Stimulated activated CD4-positive, alpha-beta T cell treated with anti-CD3 and anti-CD28 coated beads, Interleukin-12 subunit alpha, Interleukin-12 subunit beta, amount 100 ng/mL, for 24 hours (primary cell): ENCODE data around the gene LMAN2.
"Not testable (repeated sequence)": the region's sequence is repeated elsewhere in the genome, so short reads cannot be mapped to it uniquely, and the experiment has no call there.

Source experiments
- DNase-seq, 2 experiments: peaks; one replicate each; pipeline ENCODE4 v3.0.0-alpha.2; 2020; ENCODE audit warnings: low read depth in 2 of 2

Gene LMAN2

GRCh38 chr5:177378884-177379883 lies 27.7 kb upstream of the LMAN2 start:
- no peak for DNase-seq

- no peak for DNase-seq
These were observed 26.6 kb upstream of the LMAN2 start for GRCh38 chr5:177377851-177378776.

GRCh38 chr5:177376107-177376506 lies 24.6 kb upstream of the LMAN2 start:
- DNase-seq: no peak

GRCh38 chr5:177375516-177375915 lies 24.0 kb upstream of the LMAN2 start:
- DNase-seq: not testable (repeated sequence)

- DNase-seq: no peak
These were observed 22.7 kb upstream of the LMAN2 start for GRCh38 chr5:177374211-177374610.

- DNase-seq: no peak
These were observed 22.3 kb upstream of the LMAN2 start for GRCh38 chr5:177373806-177374205.

- no peak for DNase-seq
These were observed 21.4 kb upstream of the LMAN2 start for GRCh38 chr5:177372910-177373309.

GRCh38 chr5:177372034-177372896 lies 20.8 kb upstream of the LMAN2 start:
- DNase-seq: no peak

GRCh38 chr5:177371120-177372033 lies 19.9 kb upstream of the LMAN2 start:
- DNase-seq: no peak

- DNase-seq: peak; percentile 49 to 54
These were observed 19.1 kb upstream of the LMAN2 start for GRCh38 chr5:177370488-177371119.

- DNase-seq: no peak
These were observed 18.4 kb upstream of the LMAN2 start for GRCh38 chr5:177369645-177370440.

GRCh38 chr5:177368869-177369644 lies 17.6 kb upstream of the LMAN2 start:
- DNase-seq: no peak

GRCh38 chr5:177367981-177368868 lies 16.8 kb upstream of the LMAN2 start:
- DNase-seq: no peak

- no peak for DNase-seq
These were observed 15.9 kb upstream of the LMAN2 start for GRCh38 chr5:177367323-177367848.

- no peak for DNase-seq
These were observed 15.3 kb upstream of the LMAN2 start for GRCh38 chr5:177366528-177367322.
